H1 (cell line): ENCODE measurements around the gene MGRN1. TPM values are rescaled to one million over a fixed set of nuclear protein-coding genes. Genes with fewer than 3 reads are reported as not detected.

Source experiments
- CTCF ChIA-PET: fragments of 300-600 bp; sonication (Branson Sonifier 250); formaldehyde crosslinking; loops from one replicate; lab custom pipeline; 2021; ENCODE audit not compliant: partially characterized antibody; lab: Charles Lee
- POLR2A ChIA-PET: fragments of 300-600 bp; sonication (Branson Sonifier 250); formaldehyde crosslinking; loops from one replicate; lab custom pipeline; 2021; ENCODE audit warnings: inconsistent platforms; ENCODE audit not compliant: partially characterized antibody; lab: Charles Lee
- DNase-seq, 2 experiments: peaks; one replicate each; pipeline versions ENCODE4 v3.0.0 to v3.0.0-alpha.2; 2010 to 2022; ENCODE audit warnings: low spot score in 2 of 2, low read depth in 1 of 2, mixed read lengths in 1 of 2
- FAIRE-seq: peaks from 2 replicates; lab custom pipeline; 2011; peaks lifted over from hg19 to GRCh38; lab: Jason Lieb, UNC
- H2AFZ ChIP-seq: 2 replicates; pipeline ENCODE4 v1.8.1; 2012; ENCODE audit warnings: low read length, inconsistent platforms
- H2AK5ac ChIP-seq: 2 replicates; pipeline ENCODE4 v1.6.1; 2013; ENCODE audit warnings: low read depth, low read length
- H2BK120ac ChIP-seq: replicated peaks from 2 replicates; pipeline ENCODE3; 2013; ENCODE audit warnings: low read depth, low read length, inconsistent platforms
- H2BK12ac ChIP-seq: 2 replicates; pipeline ENCODE4 v1.6.1; 2013; ENCODE audit warnings: low read depth, low read length
- H2BK15ac ChIP-seq: 2 replicates; pipeline ENCODE4 v1.6.1; 2013; ENCODE audit warnings: low read length
- H2BK20ac ChIP-seq: 2 replicates; pipeline ENCODE4 v1.6.1; 2013; ENCODE audit warnings: low read length
- H2BK5ac ChIP-seq: 2 replicates; pipeline ENCODE4 v1.6.1; 2013; ENCODE audit warnings: low read depth, low read length
- H3K14ac ChIP-seq: 2 replicates; pipeline ENCODE4 v1.6.1; 2013; ENCODE audit warnings: inconsistent platforms; ENCODE audit not compliant: insufficient read length
- H3K18ac ChIP-seq: 2 replicates; pipeline ENCODE4 v1.6.1; 2013; ENCODE audit warnings: low read length; ENCODE audit errors: extremely low read depth
- H3K23ac ChIP-seq: 2 replicates; pipeline ENCODE4 v1.6.1; 2013; ENCODE audit warnings: inconsistent platforms; ENCODE audit not compliant: insufficient read length
- H3K23me2 ChIP-seq: 2 replicates; pipeline ENCODE4 v1.6.1; 2013; ENCODE audit warnings: low read depth, low read length
- H3K27ac ChIP-seq: 2 replicates; pipeline ENCODE4 v1.6.1; 2011; ENCODE audit warnings: low read depth, low read length, inconsistent platforms
- H3K27me3 ChIP-seq, 4 experiments: replicated peaks in 1 of 4; 1 replicate in 1 of 4; 2 replicates in 3 of 4; pipeline versions ENCODE4 v1.6.1 to v1.8.1; 2011 to 2013; ENCODE audit warnings: low read length in 3 of 4, mild to moderate bottlenecking in 3 of 4, inconsistent platforms in 2 of 4, mixed read lengths in 2 of 4, moderate library complexity in 1 of 4; ENCODE audit not compliant: control insufficient read depth in 3 of 4, insufficient read depth in 3 of 4; ENCODE audit errors: extremely low read depth in 1 of 4
- H3K36me3 ChIP-seq, 4 experiments: 2 replicates each; pipeline versions ENCODE4 v1.6.1 to v1.8.1; 2011 to 2013; ENCODE audit warnings: mild to moderate bottlenecking in 4 of 4, low read length in 3 of 4, moderate library complexity in 2 of 4, control low read depth in 1 of 4, inconsistent platforms in 1 of 4; ENCODE audit not compliant: insufficient read depth in 4 of 4, control insufficient read depth in 2 of 4
- H3K4ac ChIP-seq: replicated peaks from 2 replicates; pipeline ENCODE3; 2013; ENCODE audit warnings: low read length, low read depth, mixed read lengths, inconsistent platforms; ENCODE audit not compliant: insufficient read length
- H3K4me1 ChIP-seq, 4 experiments: replicated peaks in 1 of 4; 1 replicate in 1 of 4; 2 replicates in 3 of 4; pipeline versions ENCODE4 v1.6.1 to v1.8.1; 2011 to 2013; ENCODE audit warnings: low read length in 3 of 4, inconsistent platforms in 2 of 4, mixed read lengths in 1 of 4; ENCODE audit not compliant: insufficient read depth in 4 of 4, control insufficient read depth in 3 of 4
- H3K4me2 ChIP-seq, 2 experiments: 2 replicates each; pipeline versions ENCODE4 v1.6.1 to v1.8.1; 2011 to 2013; ENCODE audit warnings: low read depth in 2 of 2, low read length in 2 of 2, control low read depth in 1 of 2, inconsistent platforms in 1 of 2, mild to moderate bottlenecking in 1 of 2; ENCODE audit not compliant: insufficient read depth in 1 of 2
- H3K4me3 ChIP-seq, 4 experiments: fragments of 200-600, 300-600 bp in 1 of 4; sonication (generic), shearing (Covaris generic), sonication (Bioruptor Twin) in 1 of 4; 2 replicates each; pipeline versions ENCODE4 v1.5.1 to v1.8.1; 2011 to 2016; ENCODE audit warnings: low read length in 4 of 4, low read depth in 3 of 4, control low read depth in 2 of 4, inconsistent platforms in 2 of 4, mild to moderate bottlenecking in 2 of 4, mixed read lengths in 1 of 4, moderate library complexity in 1 of 4; ENCODE audit not compliant: insufficient read depth in 2 of 4; ENCODE audit errors: extremely low read depth in 1 of 4
- H3K56ac ChIP-seq: replicated peaks from 2 replicates; pipeline ENCODE3; 2013; ENCODE audit warnings: low read depth, mild to moderate bottlenecking, mixed read lengths, low read length, inconsistent platforms; ENCODE audit not compliant: insufficient read length
- H3K79me1 ChIP-seq: 2 replicates; pipeline ENCODE4 v1.6.1; 2013; ENCODE audit warnings: low read depth, low read length, control low read depth
- H3K79me2 ChIP-seq, 2 experiments: 2 replicates each; pipeline versions ENCODE4 v1.6.1 to v1.8.1; 2012 to 2013; ENCODE audit warnings: low read length in 2 of 2, mild to moderate bottlenecking in 2 of 2, inconsistent platforms in 1 of 2; ENCODE audit not compliant: insufficient read depth in 2 of 2, control insufficient read depth in 1 of 2
- H3K9ac ChIP-seq, 4 experiments: replicated peaks in 1 of 4; 1 replicate in 1 of 4; 2 replicates in 3 of 4; pipeline versions ENCODE4 v1.6.1 to v1.8.1; 2011 to 2013; ENCODE audit warnings: low read depth in 3 of 4, low read length in 3 of 4, control low read depth in 2 of 4, mild to moderate bottlenecking in 2 of 4, moderate library complexity in 2 of 4, inconsistent platforms in 1 of 4; ENCODE audit errors: extremely low read depth in 1 of 4
- H3K9me3 ChIP-seq, 2 experiments: 2 replicates each; pipeline versions ENCODE4 v1.6.1 to v1.8.1; 2012 to 2013; ENCODE audit warnings: mild to moderate bottlenecking in 2 of 2, moderate library complexity in 2 of 2, control low read depth in 1 of 2, inconsistent platforms in 1 of 2, low read depth in 1 of 2, low read length in 1 of 2, mixed read lengths in 1 of 2; ENCODE audit not compliant: insufficient read depth in 2 of 2
- H4K20me1 ChIP-seq, 2 experiments: replicated peaks in 1 of 2; 2 replicates each; pipeline versions ENCODE3 to v1.8.1; 2011 to 2013; ENCODE audit warnings: inconsistent platforms in 2 of 2, low read length in 2 of 2, mild to moderate bottlenecking in 1 of 2; ENCODE audit not compliant: insufficient read depth in 2 of 2, control insufficient read depth in 1 of 2
- H4K5ac ChIP-seq: 2 replicates; pipeline ENCODE4 v1.6.1; 2013; ENCODE audit warnings: low read length, low read depth, mixed read lengths, inconsistent platforms; ENCODE audit not compliant: insufficient read length
- H4K8ac ChIP-seq: 2 replicates; pipeline ENCODE4 v1.8.0; 2013; ENCODE audit warnings: mild to moderate bottlenecking, moderate library complexity, low read length, inconsistent platforms; ENCODE audit not compliant: insufficient read depth; ENCODE audit errors: extremely low read depth
- H4K91ac ChIP-seq: replicated peaks from 2 replicates; pipeline ENCODE3; 2013; ENCODE audit warnings: low read length, mixed read lengths, inconsistent platforms; ENCODE audit not compliant: insufficient read length
- CBX8 ChIP-seq: fragments of 300-800, 300-1000 bp; sonication (generic); IDR thresholded peaks from 2 replicates; pipeline ENCODE4 v1.7.1; 2016; ENCODE audit warnings: low read depth, low read length, borderline replicate concordance
- RXRA ChIP-seq: IDR thresholded peaks from 2 replicates; pipeline ENCODE4 v1.6.1; 2011; ENCODE audit warnings: low read depth, mild to moderate bottlenecking, low read length, moderate library complexity; ENCODE audit not compliant: insufficient read depth
- WGBS, 2 experiments: shearing (Covaris generic) in 1 of 2; methylation state at CpG; one replicate each; pipeline versions ENCODE4 v1.1.6 to v1.1.7; 2013 to 2015; ENCODE audit warnings: low lambda C conversion rate in 2 of 2, mixed read lengths in 2 of 2, inconsistent platforms in 1 of 2, low coverage in 1 of 2, missing lambda C conversion rate in 1 of 2; ENCODE audit not compliant: insufficient replicate concordance in 2 of 2, insufficient coverage in 1 of 2, insufficient read length in 1 of 2; ENCODE audit errors: extremely low coverage in 1 of 2, missing lambda C conversion rate in 1 of 2; 5-methylcytosine and 5-hydroxymethylcytosine counted together
- polyA plus RNA-seq, 7 experiments: library from polyadenylated mRNA; depleted of rRNA in 3 of 7; stranded (reverse) in 5 of 7; unstranded in 2 of 7; fragments of >200 nt in 5 of 7; fragments of 200-250 nt in 2 of 7; gene quantifications; 1 replicate in 5 of 7; 2 replicates in 1 of 7; 4 replicates in 1 of 7; pipeline versions ENCODE4 v1.2.1 to v1.2.3, GENCODE V29; 2011 to 2013; ENCODE audit warnings: missing spikeins in 2 of 7, mixed read lengths in 2 of 7
- total RNA-seq: library from RNA; stranded (reverse); fragmentation: NEBNext Ultra II Directional; extraction: Animal tissue kit (Norgen Biotek cat#: 25700); gene quantifications from 2 replicates; pipeline ENCODE4 v1.2.1, GENCODE V29; 2021

Gene MGRN1
- total and polyA plus RNA-seq, 2 of the 8 experiments (the other 6 are each of a cell fraction or from before 2014, with no cell fraction given): 15.0 to 82.3 TPM

GRCh38 chr16:4729876-4730275 lies 105.2 kb downstream of the MGRN1 start:
- Histone ChIP-seq H3K4me1 (no peaks in the 10 kb centered on the region), H3K23ac (no peak overlapping the region), H3K27ac (no peak overlapping the region), H3K36me3 (peaks cover 8 to 29% (median 14%) of the 10 kb centered on the region in 4 experiments; a peak in 7 of 8 replicates), H4K5ac (no peak overlapping the region), H3K23me2 (peaks cover 6% of the 10 kb centered on the region; the same call in 1 of the 2 replicates), H3K56ac (no peak overlapping the region), H2BK5ac (no peak overlapping the region), H3K14ac (no peak overlapping the region), H3K4me2 (no peak overlapping the region), H2AFZ (no peak overlapping the region), H4K20me1 (peaks cover 0 to 12% of the 10 kb centered on the region in 2 experiments), H2BK20ac (no peak overlapping the region), H3K79me1 (peaks cover 5% of the 10 kb centered on the region; the same call in 1 of the 2 replicates), H3K9ac (no peak overlapping the region), H4K8ac (no peak overlapping the region), H2BK15ac (no peak overlapping the region), H4K91ac (no peak overlapping the region), H3K79me2 (peaks cover 4 to 29% of the 10 kb centered on the region in 2 experiments; a peak in 3 of 4 replicates), H2BK120ac (no peak overlapping the region), H3K9me3 (no peaks in the 10 kb centered on the region), H3K4ac (no peak overlapping the region), H3K4me3 (no peak overlapping the region), H3K27me3 (no peaks in the 10 kb centered on the region), H3K18ac (no peak overlapping the region), H2BK12ac (no peak overlapping the region), H2AK5ac (no peak overlapping the region)
- WGBS, 2 experiments: 93% methylated on average over 15 of the region's 15 CpGs; no CpG with 5 or more reads in 1 of the 2 experiments
- ChIA-PET CTCF (interaction anchor here (0.8 to 1.2 kb wide), 5 partner anchors 12 to 303 kb away, joined by 3 to 4 read pairs (median 3); no protein-coding TSS in a partner anchor), POLR2A (interaction anchor here (0.6 kb wide), 1 partner anchor 45 kb away, joined by 3 read pairs; no protein-coding TSS in a partner anchor)
- DNase-seq (no peak), FAIRE-seq (no peak)
- TF ChIP-seq CBX8 (no peak), RXRA (no peak)
